B cell (primary cell): ENCODE results near the gene PGK1. TPM values are rescaled to one million over a fixed set of nuclear protein-coding genes. Genes with fewer than 3 reads are reported as not detected.

Experiments
- ATAC-seq: fragments of 200-7000 bp; cut with Tn5 transposase; one replicate; pipeline ENCODE4 v1.10.0; 2021; ENCODE audit warnings: low read depth, mild to moderate bottlenecking, moderate number of reproducible peaks, moderate library complexity
- CTCF ChIA-PET: fragments of 350-600 bp; sonication (Branson Sonifier 250); formaldehyde crosslinking; loops from one replicate; lab custom pipeline; 2021; ENCODE audit warnings: antibody characterized with exemption, inconsistent platforms; lab: Charles Lee
- POLR2A ChIA-PET: fragments of 350-600 bp; sonication (Branson Sonifier 250); formaldehyde crosslinking; loops from one replicate; lab custom pipeline; 2021; ENCODE audit warnings: antibody characterized with exemption; lab: Charles Lee
- DNase-seq: peaks from one replicate; pipeline ENCODE4 v3.0.0; 2013
- H2AFZ ChIP-seq: 2 replicates; pipeline ENCODE4 v1.6.1; 2012; ENCODE audit warnings: mild to moderate bottlenecking, low read depth, low read length; ENCODE audit not compliant: insufficient read depth, poor library complexity, severe bottlenecking
- H3K27ac ChIP-seq, 2 donors: 1 replicate in 1 of 2; 2 replicates in 1 of 2; pipeline ENCODE4 v1.5.1; 2012 to 2013; ENCODE audit warnings: low read length in 2 of 2, mild to moderate bottlenecking in 2 of 2, moderate library complexity in 1 of 2
- H3K27me3 ChIP-seq, 4 experiments: fragments of 200-600 bp in 1 of 4; sonication (generic) in 1 of 4; replicated peaks in 1 of 4; 1 replicate in 2 of 4; 2 replicates in 2 of 4; pipeline versions ENCODE4 v1.6.1 to v1.7.0; 2013 to 2016; ENCODE audit warnings: low read length in 3 of 4, mild to moderate bottlenecking in 2 of 4, mixed read lengths in 1 of 4, moderate library complexity in 1 of 4; ENCODE audit not compliant: insufficient read depth in 4 of 4, control insufficient read depth in 3 of 4; ENCODE audit errors: control extremely low read depth in 1 of 4
- H3K36me3 ChIP-seq, 2 experiments: replicated peaks in 1 of 2; 1 replicate in 1 of 2; 2 replicates in 1 of 2; pipeline versions ENCODE4 v1.6.1 to v1.7.1; 2013; ENCODE audit warnings: low read length in 1 of 2; ENCODE audit not compliant: insufficient read depth in 2 of 2, control insufficient read depth in 1 of 2; ENCODE audit errors: control extremely low read depth in 1 of 2, extremely low read depth in 1 of 2
- H3K4me1 ChIP-seq, 2 donors: fragments of 200-600 bp in 1 of 2; sonication (generic) in 1 of 2; 1 replicate in 1 of 2; 2 replicates in 1 of 2; pipeline versions ENCODE4 v1.5.1 to v1.6.1; 2013 to 2017; ENCODE audit warnings: low read length in 2 of 2; ENCODE audit not compliant: control insufficient read depth in 2 of 2, insufficient read depth in 2 of 2
- H3K4me2 ChIP-seq: replicated peaks from 2 replicates; pipeline ENCODE3; 2012; ENCODE audit warnings: mild to moderate bottlenecking, low read depth, low read length; ENCODE audit not compliant: poor library complexity, severe bottlenecking
- H3K4me3 ChIP-seq, 5 experiments: fragments of 200-600 bp in 1 of 5; sonication (generic) in 1 of 5; 1 replicate in 3 of 5; 2 replicates in 2 of 5; pipeline versions ENCODE4 v1.5.1 to v1.7.0; 2011 to 2016; ENCODE audit warnings: low read length in 4 of 5, mild to moderate bottlenecking in 4 of 5, low read depth in 2 of 5, control low read depth in 1 of 5, moderate library complexity in 1 of 5; ENCODE audit not compliant: insufficient read depth in 1 of 5; ENCODE audit errors: control extremely low read depth in 1 of 5, extremely low read depth in 1 of 5
- H3K79me2 ChIP-seq: fragments of 200-600 bp; sonication (generic); one replicate; pipeline ENCODE4 v1.6.0; 2016; ENCODE audit warnings: low read length; ENCODE audit not compliant: control insufficient read depth, insufficient read depth
- H3K9ac ChIP-seq: fragments of 200-600 bp; sonication (generic); 2 replicates; pipeline ENCODE4 v1.6.1; 2017; ENCODE audit warnings: mild to moderate bottlenecking, low read length, moderate library complexity
- H3K9me3 ChIP-seq, 3 donors: one replicate each; pipeline versions ENCODE4 v1.6.1 to v1.7.1; 2013; ENCODE audit warnings: low read length in 2 of 3; ENCODE audit not compliant: control insufficient read depth in 2 of 3, insufficient read depth in 1 of 3; ENCODE audit errors: control extremely low read depth in 1 of 3
- H4K20me1 ChIP-seq: 2 replicates; pipeline ENCODE4 v1.6.0; 2012; ENCODE audit warnings: mild to moderate bottlenecking, low read length; ENCODE audit not compliant: insufficient read depth, control insufficient read depth, poor library complexity, severe bottlenecking
- H3K27ac Mint-ChIP-seq: one replicate; pipeline ENCODE4 v1.8.0; 2021; ENCODE audit warnings: mixed read lengths
- H3K27me3 Mint-ChIP-seq: one replicate; pipeline ENCODE4 v1.8.0; 2021; ENCODE audit warnings: mixed read lengths
- H3K4me1 Mint-ChIP-seq: one replicate; pipeline ENCODE4 v1.8.0; 2021; ENCODE audit warnings: mixed read lengths
- H3K4me3 Mint-ChIP-seq: one replicate; pipeline ENCODE4 v1.8.0; 2021; ENCODE audit warnings: mixed read lengths
- H3K9me3 Mint-ChIP-seq: one replicate; pipeline ENCODE4 v1.8.0; 2022; ENCODE audit warnings: mixed read lengths; ENCODE audit not compliant: insufficient read depth
- CTCF ChIP-seq: fragments of 200-600 bp; IDR thresholded peaks from one replicate; pipeline ENCODE4 v1.8.0; 2022; ENCODE audit warnings: antibody characterized with exemption, mild to moderate bottlenecking
- EZH2 ChIP-seq: IDR thresholded peaks from 2 replicates; pipeline ENCODE4 v1.6.1; 2012; ENCODE audit warnings: borderline replicate concordance, low read depth, mild to moderate bottlenecking, moderate library complexity, low read length; ENCODE audit not compliant: insufficient read depth, poor library complexity, severe bottlenecking
- WGBS: methylation state at CpG from one replicate; pipeline ENCODE4 v1.1.5; 2013; ENCODE audit warnings: missing lambda C conversion rate; ENCODE audit not compliant: insufficient coverage; 5-methylcytosine and 5-hydroxymethylcytosine counted together
- intact Hi-C: fragments of 100-400 bp; cut with micrococcal nuclease; formaldehyde crosslinking; loops from one replicate; pipeline ENCODE4 v1.10.0; 2022
- polyA plus RNA-seq: library from polyadenylated mRNA; depleted of rRNA; stranded (reverse); fragments of >200 nt; gene quantifications from 2 replicates; pipeline ENCODE4 v1.2.3, GENCODE V29; 2012
- total RNA-seq, 2 donors: library from RNA; stranded (reverse); fragments of 120-200 nt in 1 of 2; gene quantifications; 1 replicate in 1 of 2; 2 replicates in 1 of 2; pipeline versions ENCODE4 v1.2.3 to v1.2.4, GENCODE V29; 2013 to 2022

The PGK1 gene
- total and polyA plus RNA-seq, 2 donors (not counting 1 experiment from before 2014, with no cell fraction given): 83.7 to 162 TPM

- H3K27ac Mint-ChIP-seq: no peak overlapping the region
- no peak overlapping the region for H3K27ac ChIP-seq
These were observed 27.1 kb downstream of the PGK1 start for GRCh38 chrX:78131117-78131516.

More at GRCh38 chrX:78131117-78131516, 27.1 kb downstream of the PGK1 start:
- ATAC-seq: no peak
- Histone ChIP-seq H3K4me1 (no peaks in the 10 kb centered on the region), H2AFZ (no peak overlapping the region), H3K9me3 (no peaks in the 10 kb centered on the region), H3K4me3 (no peak overlapping the region), H3K27me3 (no peaks in the 10 kb centered on the region), H3K4me2 (no peak overlapping the region), H3K9ac (no peak overlapping the region), H3K36me3 (peaks cover 0 to 16% of the 10 kb centered on the region in 2 experiments), H4K20me1 (no peaks in the 10 kb centered on the region), H3K79me2 (no peaks in the 10 kb centered on the region)
- Mint-ChIP-seq H3K27me3 (no peaks in the 10 kb centered on the region), H3K4me3 (no peak overlapping the region), H3K4me1 (no peaks in the 10 kb centered on the region), H3K9me3 (no peaks in the 10 kb centered on the region)
- TF ChIP-seq EZH2 (no peak), CTCF (no peak)
- POLR2A ChIA-PET: no interaction called here
- CTCF ChIA-PET: no interaction called here
- DNase-seq: no peak
- intact Hi-C loops: loop anchor here (10.0 kb wide), 4 partner anchors 216 to 1134 kb away; partner anchors contain the start of gene ATP7A
- WGBS: no CpG with 5 or more reads among the region's 1 CpG
